Activated CD4-positive, alpha-beta T cell treated with anti-CD3 and anti-CD28 coated beads for 36 hours (primary cell): ENCODE measurements around the gene PTPRG. TPM values are rescaled to one million over a fixed set of nuclear protein-coding genes. Genes with fewer than 3 reads are reported as not detected.

ENCODE experiments used
- ATAC-seq: fragments of 200-7000 bp; cut with Tn5 transposase; one replicate; pipeline ENCODE4 v1.10.0; 2021; ENCODE audit warnings: mild to moderate bottlenecking, moderate library complexity
- CTCF ChIA-PET: fragments of 350-600 bp; sonication (Branson Sonifier 250); formaldehyde crosslinking; loops from one replicate; lab custom pipeline; 2021; ENCODE audit warnings: antibody characterized with exemption; lab: Charles Lee
- POLR2A ChIA-PET: fragments of 350-600 bp; sonication (Branson Sonifier 250); formaldehyde crosslinking; loops from one replicate; lab custom pipeline; 2021; ENCODE audit warnings: antibody characterized with exemption, inconsistent platforms; lab: Charles Lee
- DNase-seq: peaks from one replicate; pipeline ENCODE4 v3.0.0-alpha.2; 2020
- H3K27ac Mint-ChIP-seq: one replicate; pipeline ENCODE4 v1.8.0; 2021; ENCODE audit warnings: mixed read lengths
- H3K27me3 Mint-ChIP-seq: one replicate; pipeline ENCODE4 v1.8.0; 2021; ENCODE audit warnings: mixed read lengths
- H3K36me3 Mint-ChIP-seq: one replicate; pipeline ENCODE4 v1.8.0; 2021; ENCODE audit warnings: low read depth, mixed read lengths
- H3K4me1 Mint-ChIP-seq: one replicate; pipeline ENCODE4 v1.8.0; 2021; ENCODE audit warnings: mixed read lengths
- H3K4me3 Mint-ChIP-seq: one replicate; pipeline ENCODE4 v1.8.0; 2021; ENCODE audit warnings: mild to moderate bottlenecking, moderate library complexity, mixed read lengths
- H3K9me3 Mint-ChIP-seq: one replicate; pipeline ENCODE4 v1.8.0; 2021; ENCODE audit warnings: low read depth, mixed read lengths
- intact Hi-C, 2 experiments: fragments of 100-400 bp; cut with DNase I in 1 of 2; cut with micrococcal nuclease in 1 of 2; formaldehyde crosslinking; loops; one replicate each; pipeline versions ENCODE4 v1.14.2 to v1.15.1; 2022 to 2024; cut with DNase I, micrococcal nuclease
- total RNA-seq, 2 experiments: library from RNA; stranded (reverse); gene quantifications; one replicate each; pipeline ENCODE4 v1.2.3, GENCODE V29; 2021

Gene PTPRG
- total RNA-seq, 2 experiments from 2014 or later = 0.32 to 0.33 TPM

DNA sequence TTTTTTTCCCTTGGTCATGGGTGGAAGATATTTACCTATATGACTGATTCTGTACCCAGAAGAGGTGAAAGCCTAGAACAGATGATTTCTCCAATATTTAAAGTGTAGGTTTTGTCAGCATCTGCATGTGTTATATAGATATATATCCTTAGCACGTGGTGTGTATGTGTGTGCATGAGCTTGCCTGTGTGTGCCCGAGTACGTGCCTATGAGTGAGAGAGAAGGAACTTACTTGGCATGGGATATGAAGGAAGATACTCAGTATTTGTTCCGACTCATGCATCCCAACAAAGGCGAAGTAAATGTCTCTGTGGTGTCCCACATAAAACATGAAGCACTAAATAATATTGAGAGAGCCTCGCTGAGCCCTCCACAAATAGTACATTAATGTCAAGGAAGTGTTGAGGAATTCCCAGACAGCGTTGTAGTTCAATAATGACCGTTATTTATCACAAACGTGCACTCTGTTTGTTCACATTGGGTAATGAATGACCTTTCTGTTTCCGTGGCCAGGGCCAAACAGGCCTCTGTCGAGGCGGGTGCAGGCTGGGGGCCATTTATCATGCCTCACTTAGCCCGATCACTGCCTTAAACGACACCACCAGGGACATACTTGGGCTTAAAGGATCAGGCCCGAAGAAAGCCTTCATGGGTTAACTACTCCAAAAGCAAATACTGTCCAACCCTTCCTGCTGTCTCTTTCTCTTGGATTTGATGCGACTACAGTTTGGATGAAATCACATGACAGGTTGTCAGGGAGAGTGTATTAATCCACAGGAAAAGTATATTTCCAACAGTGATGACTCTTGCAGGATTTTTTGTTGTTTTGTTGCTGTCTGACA, 267.7 kb downstream of the PTPRG start:
- POLR2A ChIA-PET = no interaction called here
- Mint-ChIP-seq H3K4me3 (no peak overlapping the region), H3K27me3 (no peaks in the 10 kb centered on the region), H3K27ac (no peak overlapping the region), H3K9me3 (no peaks in the 10 kb centered on the region), H3K36me3 (no peaks in the 10 kb centered on the region), H3K4me1 (no peaks in the 10 kb centered on the region)
- ATAC-seq = no peak
- CTCF ChIA-PET = interaction anchor here (0.6 kb wide), 1 partner anchor 106 kb away, joined by 4 read pairs; no protein-coding TSS in a partner anchor
- intact Hi-C loops = no loop called here
- no peak for DNase-seq

- no peaks in the 10 kb centered on the region for H3K27me3 Mint-ChIP-seq
- DNase-seq (no peak), ATAC-seq (no peak)
- H3K9me3 Mint-ChIP-seq = no peaks in the 10 kb centered on the region
- intact Hi-C loops = no loop called here
- H3K4me1 Mint-ChIP-seq = no peaks in the 10 kb centered on the region
- no peak overlapping the region for H3K4me3 Mint-ChIP-seq
- CTCF ChIA-PET = no interaction called here
- no peak overlapping the region for H3K27ac Mint-ChIP-seq
- H3K36me3 Mint-ChIP-seq = no peaks in the 10 kb centered on the region
- POLR2A ChIA-PET = no interaction called here
These were observed 268.5 kb downstream of the PTPRG start for GRCh38 chr3:61829722-61830350.

DNA sequence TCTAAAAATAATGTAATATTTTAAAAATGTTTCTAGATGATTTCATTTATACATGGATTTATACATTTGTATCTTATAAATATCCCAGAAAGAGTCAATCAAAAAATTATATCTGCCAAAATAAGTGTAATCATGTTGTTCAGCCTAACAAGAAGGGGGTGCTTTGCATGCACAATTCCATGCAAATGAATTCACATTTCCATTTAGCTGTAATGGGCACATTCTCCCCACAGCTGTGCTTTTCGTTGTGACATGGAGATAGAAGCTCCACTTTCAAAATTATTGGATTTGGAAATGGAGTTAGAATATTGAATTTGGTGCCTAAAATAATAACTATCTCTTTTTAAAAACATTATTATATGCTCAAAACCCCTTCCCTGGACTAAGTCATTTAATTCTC, 270.6 kb downstream of the PTPRG start:
- Mint-ChIP-seq H3K4me3 (no peak overlapping the region), H3K4me1 (no peaks in the 10 kb centered on the region), H3K9me3 (no peaks in the 10 kb centered on the region), H3K27ac (no peak overlapping the region), H3K36me3 (no peaks in the 10 kb centered on the region), H3K27me3 (no peaks in the 10 kb centered on the region)
- DNase-seq = no peak
- CTCF ChIA-PET = no interaction called here
- no peak for ATAC-seq
- intact Hi-C loops = no loop called here
- POLR2A ChIA-PET = no interaction called here

DNA sequence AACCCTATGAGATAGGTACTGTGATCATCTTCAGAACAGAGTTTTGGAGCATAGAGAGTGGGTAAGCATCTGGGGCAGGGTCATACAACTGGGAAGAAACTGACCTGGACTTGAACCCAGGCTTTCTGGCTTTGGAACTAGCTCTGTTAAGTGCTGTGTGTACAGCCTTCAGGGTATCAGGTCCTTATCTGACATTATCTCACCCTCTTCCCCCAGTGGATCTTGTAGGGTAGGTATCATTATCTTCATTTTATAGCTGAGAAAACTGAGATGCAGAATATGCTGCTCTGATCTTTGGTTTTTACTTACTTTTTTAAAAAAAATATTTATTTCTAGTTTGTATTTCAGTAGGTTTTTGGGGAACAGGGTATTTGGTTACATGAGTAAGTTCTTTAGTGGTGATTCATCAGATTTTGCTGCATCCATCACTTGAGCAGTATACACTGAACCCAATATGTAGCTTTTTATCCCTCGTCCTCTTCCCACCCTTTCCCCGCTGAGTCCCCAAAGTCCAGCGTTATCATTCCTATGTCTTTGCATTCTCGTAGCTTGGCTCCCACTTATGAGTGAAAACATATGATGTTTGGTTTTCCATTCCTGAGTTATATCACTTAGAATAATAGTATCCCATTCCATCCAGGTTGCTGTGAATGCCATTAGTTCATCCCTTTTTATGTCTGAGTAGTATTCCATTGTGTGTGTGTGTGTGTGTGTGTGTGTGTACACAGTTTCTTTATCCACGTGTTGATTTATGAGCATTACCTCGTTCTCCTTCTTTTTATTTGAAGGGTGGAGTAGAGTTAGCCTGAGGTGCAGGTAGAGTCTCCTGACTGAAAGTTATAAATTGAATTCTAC, 271.2 kb downstream of the PTPRG start:
- no peaks in the 10 kb centered on the region for H3K4me1 Mint-ChIP-seq
- H3K36me3 Mint-ChIP-seq = no peaks in the 10 kb centered on the region
- ChIA-PET POLR2A (no interaction called here), CTCF (interaction anchor here (0.6 kb wide), 1 partner anchor 36 kb away, joined by 3 read pairs; no protein-coding TSS in a partner anchor)
- intact Hi-C loops = no loop called here
- no peak overlapping the region for H3K4me3 Mint-ChIP-seq
- no peak overlapping the region for H3K27ac Mint-ChIP-seq
- no peaks in the 10 kb centered on the region for H3K27me3 Mint-ChIP-seq
- ATAC-seq = no peak
- no peak for DNase-seq
- H3K9me3 Mint-ChIP-seq = no peaks in the 10 kb centered on the region

DNA sequence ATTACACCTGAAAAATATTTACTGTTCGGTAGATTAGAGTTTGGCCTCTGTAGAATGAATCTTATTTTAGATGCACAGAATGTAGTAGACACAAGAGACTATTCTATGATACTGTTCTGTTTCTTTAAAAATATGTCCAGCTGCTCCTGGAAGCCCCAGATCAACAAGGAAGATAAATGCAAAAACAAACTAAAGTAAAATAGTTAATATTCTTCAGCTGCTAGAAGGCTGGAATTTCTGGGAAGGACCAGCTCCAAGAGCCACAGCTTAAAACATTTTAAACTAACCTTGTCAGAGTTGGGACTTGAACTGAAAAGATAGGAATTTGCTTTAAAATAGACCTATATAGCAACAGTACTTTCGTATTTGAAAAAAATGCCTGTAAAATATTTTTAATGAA, 277.9 kb downstream of the PTPRG start:
- ChIA-PET POLR2A (interaction anchor here (0.6 kb wide), 1 partner anchor 170 kb away, joined by 3 read pairs; no protein-coding TSS in a partner anchor), CTCF (interaction anchor here (0.5 kb wide), 1 partner anchor 31 kb away, joined by 3 read pairs; no protein-coding TSS in a partner anchor)
- no peaks in the 10 kb centered on the region for H3K36me3 Mint-ChIP-seq
- no peak overlapping the region for H3K4me3 Mint-ChIP-seq
- no peak for DNase-seq
- H3K4me1 Mint-ChIP-seq = no peaks in the 10 kb centered on the region
- H3K27me3 Mint-ChIP-seq = peaks cover 9% of the 10 kb centered on the region
- no peaks in the 10 kb centered on the region for H3K9me3 Mint-ChIP-seq
- H3K27ac Mint-ChIP-seq = no peak overlapping the region
- intact Hi-C loops = no loop called here
- ATAC-seq = no peak

- H3K27me3 Mint-ChIP-seq = peaks cover 9% of the 10 kb centered on the region
- H3K36me3 Mint-ChIP-seq = no peaks in the 10 kb centered on the region
- no peak for DNase-seq
- ChIA-PET CTCF (no interaction called here), POLR2A (no interaction called here)
- intact Hi-C loops = no loop called here
- ATAC-seq = no peak
- H3K4me3 Mint-ChIP-seq = no peak overlapping the region
- no peak overlapping the region for H3K27ac Mint-ChIP-seq
- H3K9me3 Mint-ChIP-seq = no peaks in the 10 kb centered on the region
- H3K4me1 Mint-ChIP-seq = no peaks in the 10 kb centered on the region
These were observed 279.9 kb downstream of the PTPRG start for GRCh38 chr3:61841111-61841845.

DNA sequence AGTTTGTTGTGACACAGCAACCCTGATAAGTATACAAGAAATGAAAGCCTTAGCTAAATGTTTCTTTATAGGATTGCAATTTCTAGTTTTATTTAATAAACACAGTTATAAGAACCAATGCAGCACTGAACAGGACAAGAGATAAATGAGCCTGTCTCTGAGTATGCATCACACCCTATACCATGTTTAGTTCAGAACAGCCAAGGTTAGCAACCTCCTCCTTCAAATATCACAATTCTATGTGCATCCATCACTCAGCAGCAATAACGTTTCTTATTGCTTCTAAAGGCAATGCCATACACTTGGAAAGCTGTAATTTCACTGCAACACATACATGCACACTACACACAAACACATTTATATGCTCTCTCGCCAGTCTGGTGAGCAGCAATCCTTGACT, 280.6 kb downstream of the PTPRG start:
- no peak for ATAC-seq
- Mint-ChIP-seq H3K4me3 (no peak overlapping the region), H3K9me3 (no peaks in the 10 kb centered on the region), H3K27ac (no peak overlapping the region), H3K4me1 (no peaks in the 10 kb centered on the region), H3K36me3 (no peaks in the 10 kb centered on the region), H3K27me3 (peaks cover 9% of the 10 kb centered on the region)
- DNase-seq = no peak
- ChIA-PET POLR2A (no interaction called here), CTCF (no interaction called here)
- intact Hi-C loops = no loop called here

GRCh38 chr3:61844346-61844745, 283.0 kb downstream of the PTPRG start:
- Mint-ChIP-seq H3K4me3 (no peak overlapping the region), H3K4me1 (no peaks in the 10 kb centered on the region), H3K27ac (no peak overlapping the region), H3K9me3 (no peaks in the 10 kb centered on the region), H3K36me3 (no peaks in the 10 kb centered on the region), H3K27me3 (peaks cover 9% of the 10 kb centered on the region)
- ChIA-PET CTCF (no interaction called here), POLR2A (no interaction called here)
- intact Hi-C loops = no loop called here
- ATAC-seq (no peak), DNase-seq (no peak)

- intact Hi-C loops = no loop called here
These were observed 285.1 kb downstream of the PTPRG start for GRCh38 chr3:61846488-61846887.

DNA sequence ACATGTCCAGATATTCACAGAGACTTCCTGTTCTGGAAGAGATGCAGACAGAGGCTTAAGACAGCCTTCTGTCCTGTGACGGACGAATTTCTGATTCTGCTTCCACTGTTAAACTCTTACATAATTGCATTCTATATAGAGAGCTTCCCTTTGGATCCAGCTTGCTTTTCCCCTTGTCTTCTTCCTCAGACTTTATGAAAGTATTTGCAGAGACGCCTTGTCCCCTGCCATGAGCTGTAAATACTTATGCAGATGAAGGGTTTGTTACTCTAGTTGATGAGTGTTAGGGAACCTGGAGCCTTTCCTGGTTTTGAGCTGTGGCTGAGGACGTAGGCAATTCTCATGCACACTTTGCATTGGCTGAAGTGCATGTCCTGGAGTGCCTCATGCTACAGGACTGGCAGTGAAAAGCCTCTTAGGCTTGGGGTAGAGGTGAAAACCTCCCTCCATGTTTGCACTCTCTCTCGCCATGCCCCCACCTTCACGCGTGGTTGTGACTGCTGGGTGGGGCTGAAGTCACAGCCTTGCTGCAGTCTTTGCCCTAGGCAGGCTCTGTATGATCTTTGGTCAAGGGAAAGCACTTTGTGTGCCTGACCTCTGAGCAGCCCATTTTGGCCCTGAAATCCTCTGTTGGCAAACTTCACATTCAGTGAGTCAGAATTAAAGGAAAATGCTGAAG, 286.6 kb downstream of the PTPRG start:
- DNase-seq = no peak
- intact Hi-C loops = no loop called here
- no peak for ATAC-seq
- no peaks in the 10 kb centered on the region for H3K36me3 Mint-ChIP-seq
- H3K4me1 Mint-ChIP-seq = no peaks in the 10 kb centered on the region
- POLR2A ChIA-PET = no interaction called here
- CTCF ChIA-PET = interaction anchor here (0.5 kb wide), 1 partner anchor 47 kb away, joined by 3 read pairs; no protein-coding TSS in a partner anchor
- H3K4me3 Mint-ChIP-seq = no peak overlapping the region
- no peaks in the 10 kb centered on the region for H3K9me3 Mint-ChIP-seq
- no peak overlapping the region for H3K27ac Mint-ChIP-seq
- no peaks in the 10 kb centered on the region for H3K27me3 Mint-ChIP-seq

More at GRCh38 chr3:61846488-61846887, 285.1 kb downstream of the PTPRG start:
- H3K27me3 Mint-ChIP-seq = peaks cover 4% of the 10 kb centered on the region
- H3K4me1 Mint-ChIP-seq = no peaks in the 10 kb centered on the region
- no peaks in the 10 kb centered on the region for H3K9me3 Mint-ChIP-seq
- H3K27ac Mint-ChIP-seq = no peak overlapping the region
- H3K36me3 Mint-ChIP-seq = no peaks in the 10 kb centered on the region
- DNase-seq = no peak
- ChIA-PET POLR2A (no interaction called here), CTCF (interaction anchor here (0.6 kb wide), 1 partner anchor 342 kb away, joined by 3 read pairs; no protein-coding TSS in a partner anchor)
- no peak overlapping the region for H3K4me3 Mint-ChIP-seq
- no peak for ATAC-seq
